ENCODE data around the gene ELOVL6. TPM values are rescaled to one million over a fixed set of nuclear protein-coding genes. Genes with fewer than 3 reads are reported as not detected.

ELOVL6 gene
- total and polyA plus RNA-seq, 8 donors, result 8.8 to 43.0 (median 12.5) TPM

- Histone ChIP-seq H3K4me3 (no peak overlapping the region), H3K27ac (no peak overlapping the region), H3K9me3 (no peaks in the 10 kb centered on the region), H3K36me3 (no peaks in the 10 kb centered on the region), H3K4me1 (no peaks in the 10 kb centered on the region), H3K27me3 (peaks cover 0 to 10% of the 10 kb centered on the region in 2 donors)
- DNase-seq (no peak), ATAC-seq (no peak)
- no peak for TF ChIP-seq CTCF (IDR thresholded peaks at IDR 0.05)
- intact Hi-C loops (cut with DNase I), result no loop called here
Measured at GRCh38 chr4:109999585-109999912, 198.9 kb downstream of the ELOVL6 start.

- ATAC-seq, result peak; percentile 83
- Histone ChIP-seq H3K36me3 (no peaks in the 10 kb centered on the region), H3K4me1 (no peaks in the 10 kb centered on the region), H3K4me3 (no peak overlapping the region), H3K27me3 (peaks cover 0 to 10% of the 10 kb centered on the region in 2 donors), H3K9me3 (no peaks in the 10 kb centered on the region), H3K27ac (no peak overlapping the region)
- peak in 2 of 4 donors; percentile 41 to 65 for DNase-seq
- TF ChIP-seq CTCF (IDR thresholded peaks at IDR 0.05), result peak; percentile 57 to 65
- intact Hi-C loops (cut with DNase I), result no loop called here
Measured at GRCh38 chr4:109998867-109999584, 199.4 kb downstream of the ELOVL6 start.

GRCh38 chr4:109996526-109996925 lies 201.9 kb downstream of the ELOVL6 start:
- H3K27ac ChIP-seq, result no peak overlapping the region
- no peaks in the 10 kb centered on the region for H3K4me1 ChIP-seq
- H3K4me3 ChIP-seq, result no peak overlapping the region
- TF ChIP-seq CTCF (IDR thresholded peaks at IDR 0.05), result no peak
- DNase-seq (no peak), ATAC-seq (no peak)
- H3K36me3 ChIP-seq, result no peaks in the 10 kb centered on the region
- intact Hi-C loops (cut with DNase I), result no loop called here
- peaks cover 0 to 10% of the 10 kb centered on the region in 2 donors for H3K27me3 ChIP-seq
- H3K9me3 ChIP-seq, result no peaks in the 10 kb centered on the region
